Measurements from ENCODE around the gene DMGDH.
A peak's percentile ranks its signal among the peaks of the same experiment; 100 is the strongest.

Gene DMGDH

DNA sequence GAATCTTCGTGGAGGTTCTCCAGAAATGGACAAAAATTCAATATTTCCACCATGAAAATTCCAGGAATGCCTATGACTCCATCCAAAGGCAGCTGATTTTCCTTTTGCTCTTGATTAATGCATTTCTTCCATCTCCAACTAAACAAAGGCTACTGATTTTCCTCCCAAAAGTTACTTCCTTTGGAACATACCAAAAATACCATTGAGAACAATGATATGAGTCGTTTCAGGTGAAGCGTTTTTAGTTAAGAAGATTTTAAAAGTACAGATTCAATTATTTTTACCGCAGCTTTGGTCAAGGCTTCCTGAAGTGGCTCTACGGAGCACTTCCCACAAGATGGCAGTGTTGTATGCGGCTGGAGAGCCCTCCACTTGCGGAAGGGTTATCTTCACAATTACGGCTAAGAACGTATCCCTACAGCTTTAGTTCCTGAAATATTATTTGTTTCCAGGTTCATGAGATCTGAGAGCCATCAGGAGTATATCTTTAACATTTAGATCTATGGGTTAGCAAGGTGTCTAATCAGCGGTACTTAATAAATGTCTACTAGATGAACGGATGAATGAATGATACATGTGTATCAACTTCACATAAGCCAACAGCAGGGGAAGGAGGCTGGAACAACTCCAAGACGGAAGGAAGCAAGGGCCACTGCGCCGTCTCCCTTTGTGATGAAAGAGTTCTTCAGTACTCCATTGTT is 48.5 kb downstream of the DMGDH start:
- Histone ChIP-seq H3K4me1 (ENCODE audit: control insufficient read depth in 2 of 2, insufficient read depth in 2 of 2, low read length in 2 of 2) (peaks cover 0 to 7% of the 10 kb centered on the region in 2 donors), H3K36me3 (ENCODE audit: control insufficient read depth in 2 of 2, insufficient read depth in 2 of 2, low read length in 2 of 2) (no peaks in the 10 kb centered on the region), H3K27ac (ENCODE audit: low read depth in 2 of 2, low read length in 2 of 2) (no peak overlapping the region), H3K27me3 (ENCODE audit: control insufficient read depth in 2 of 2, insufficient read depth in 2 of 2, low read length in 2 of 2) (no peaks in the 10 kb centered on the region), H3K9ac (ENCODE audit: low read depth in 1 of 2, low read length in 2 of 2) (no peak overlapping the region), H3K9me3 (ENCODE audit: control insufficient read depth in 2 of 2, low read length in 2 of 2) (no peaks in the 10 kb centered on the region), H3K4me3 (ENCODE audit: low read length in 2 of 2) (peak overlapping the region in 1 of 2 donors; percentile 43)

DNA sequence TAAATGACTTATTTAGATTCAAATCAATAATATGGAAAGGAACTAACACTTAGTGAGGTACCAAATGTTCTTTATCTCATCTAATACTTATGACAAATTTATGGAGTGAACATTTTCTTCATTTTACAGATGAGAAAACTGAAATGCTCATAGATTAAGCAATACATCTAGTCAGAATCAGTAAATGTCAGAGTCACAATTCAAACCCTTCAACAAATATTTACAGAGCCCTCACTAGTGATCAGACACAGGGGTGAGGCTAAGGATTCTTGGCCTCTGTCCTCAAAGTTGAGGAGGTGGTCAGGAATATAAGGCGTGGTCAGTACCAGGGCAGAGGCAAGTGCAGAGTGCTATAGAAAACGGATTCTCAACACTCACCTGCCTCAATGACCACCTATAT is 54.8 kb downstream of the DMGDH start:
- H3K27me3 ChIP-seq (ENCODE audit: control insufficient read depth in 2 of 2, insufficient read depth in 2 of 2, low read length in 2 of 2): no peaks in the 10 kb centered on the region

GRCh38 chr5:79011869-79012268 is 57.6 kb downstream of the DMGDH start:
- H3K27me3 ChIP-seq (ENCODE audit: control insufficient read depth in 2 of 2, insufficient read depth in 2 of 2, low read length in 2 of 2): no peaks in the 10 kb centered on the region
- no peak overlapping the region for H3K4me3 ChIP-seq (ENCODE audit: low read length in 2 of 2)
- H3K27ac ChIP-seq (ENCODE audit: low read depth in 2 of 2, low read length in 2 of 2): no peak overlapping the region
- no peaks in the 10 kb centered on the region for H3K36me3 ChIP-seq (ENCODE audit: control insufficient read depth in 2 of 2, insufficient read depth in 2 of 2, low read length in 2 of 2)
- H3K9me3 ChIP-seq (ENCODE audit: control insufficient read depth in 2 of 2, low read length in 2 of 2): no peaks in the 10 kb centered on the region
- H3K4me1 ChIP-seq (ENCODE audit: control insufficient read depth in 2 of 2, insufficient read depth in 2 of 2, low read length in 2 of 2): no peaks in the 10 kb centered on the region
- H3K9ac ChIP-seq (ENCODE audit: low read depth in 1 of 2, low read length in 2 of 2): no peak overlapping the region

More for the DNA sequence above, 54.8 kb downstream of the DMGDH start:
- no peak overlapping the region for H3K4me3 ChIP-seq (ENCODE audit: low read length in 2 of 2)
- H3K4me1 ChIP-seq (ENCODE audit: control insufficient read depth in 2 of 2, insufficient read depth in 2 of 2, low read length in 2 of 2): no peaks in the 10 kb centered on the region
- no peak overlapping the region for H3K9ac ChIP-seq (ENCODE audit: low read depth in 1 of 2, low read length in 2 of 2)
- H3K27ac ChIP-seq (ENCODE audit: low read depth in 2 of 2, low read length in 2 of 2): no peak overlapping the region
- H3K9me3 ChIP-seq (ENCODE audit: control insufficient read depth in 2 of 2, low read length in 2 of 2): no peaks in the 10 kb centered on the region
- H3K36me3 ChIP-seq (ENCODE audit: control insufficient read depth in 2 of 2, insufficient read depth in 2 of 2, low read length in 2 of 2): no peaks in the 10 kb centered on the region

DNA sequence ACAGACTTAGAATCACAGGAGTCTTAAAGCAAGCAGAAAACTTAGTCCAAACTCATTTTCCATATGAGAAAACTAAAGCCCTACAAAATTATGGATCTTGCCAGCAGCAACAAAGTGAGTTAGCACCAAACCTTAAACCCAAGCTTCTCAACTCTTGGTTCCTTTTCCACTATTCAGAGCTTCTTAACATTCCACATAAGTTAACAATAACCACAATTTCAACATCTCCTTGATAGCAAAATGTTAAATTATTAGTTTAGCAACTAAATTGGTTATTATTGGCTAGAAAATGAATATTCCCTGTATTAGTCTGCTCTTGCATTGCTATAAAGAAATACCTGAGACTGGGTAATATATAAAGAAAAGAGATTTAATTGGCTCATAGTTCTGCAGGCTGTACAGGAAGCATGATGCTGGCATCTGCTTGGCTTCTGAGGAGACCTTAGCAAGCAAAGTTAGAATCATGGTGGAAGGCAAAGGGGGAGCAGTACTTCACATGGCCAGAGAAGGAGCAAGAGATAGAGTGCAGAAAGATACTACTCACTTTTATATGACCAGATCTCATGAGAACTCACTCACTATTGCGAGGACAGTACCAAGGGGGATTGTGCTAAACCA is 58.1 kb downstream of the DMGDH start:
- Histone ChIP-seq H3K27ac (ENCODE audit: low read depth in 2 of 2, low read length in 2 of 2) (no peak overlapping the region), H3K9ac (ENCODE audit: low read depth in 1 of 2, low read length in 2 of 2) (no peak overlapping the region), H3K27me3 (ENCODE audit: control insufficient read depth in 2 of 2, insufficient read depth in 2 of 2, low read length in 2 of 2) (no peaks in the 10 kb centered on the region), H3K4me3 (ENCODE audit: low read length in 2 of 2) (no peak overlapping the region), H3K4me1 (ENCODE audit: control insufficient read depth in 2 of 2, insufficient read depth in 2 of 2, low read length in 2 of 2) (no peaks in the 10 kb centered on the region), H3K36me3 (ENCODE audit: control insufficient read depth in 2 of 2, insufficient read depth in 2 of 2, low read length in 2 of 2) (no peaks in the 10 kb centered on the region), H3K9me3 (ENCODE audit: control insufficient read depth in 2 of 2, low read length in 2 of 2) (no peaks in the 10 kb centered on the region)

DNA sequence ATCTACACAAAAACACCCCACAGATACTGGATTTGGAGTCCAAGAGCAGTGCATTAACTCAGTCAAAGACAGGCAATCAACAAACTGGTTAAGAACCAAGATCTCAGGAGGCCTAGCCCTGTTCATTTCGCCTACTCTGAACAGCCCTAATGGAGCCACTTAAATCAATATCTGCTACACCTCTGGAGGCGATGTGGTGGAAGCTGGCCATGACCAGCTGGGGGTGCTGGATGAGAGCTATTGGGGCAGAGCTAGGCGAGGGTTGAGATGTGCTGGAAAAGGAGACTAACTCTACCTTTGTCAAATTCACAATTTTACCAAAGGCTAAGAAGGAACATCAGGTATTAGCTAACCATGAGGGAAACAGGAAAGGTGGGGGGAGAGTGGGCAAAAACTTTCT is 61.1 kb downstream of the DMGDH start:
- H3K36me3 ChIP-seq (ENCODE audit: control insufficient read depth in 2 of 2, insufficient read depth in 2 of 2, low read length in 2 of 2): no peaks in the 10 kb centered on the region
- H3K4me1 ChIP-seq (ENCODE audit: control insufficient read depth in 2 of 2, insufficient read depth in 2 of 2, low read length in 2 of 2): no peaks in the 10 kb centered on the region
- no peaks in the 10 kb centered on the region for H3K27me3 ChIP-seq (ENCODE audit: control insufficient read depth in 2 of 2, insufficient read depth in 2 of 2, low read length in 2 of 2)
- no peak overlapping the region for H3K9ac ChIP-seq (ENCODE audit: low read depth in 1 of 2, low read length in 2 of 2)
- no peaks in the 10 kb centered on the region for H3K9me3 ChIP-seq (ENCODE audit: control insufficient read depth in 2 of 2, low read length in 2 of 2)
- no peak overlapping the region for H3K4me3 ChIP-seq (ENCODE audit: low read length in 2 of 2)
- H3K27ac ChIP-seq (ENCODE audit: low read depth in 2 of 2, low read length in 2 of 2): no peak overlapping the region

DNA sequence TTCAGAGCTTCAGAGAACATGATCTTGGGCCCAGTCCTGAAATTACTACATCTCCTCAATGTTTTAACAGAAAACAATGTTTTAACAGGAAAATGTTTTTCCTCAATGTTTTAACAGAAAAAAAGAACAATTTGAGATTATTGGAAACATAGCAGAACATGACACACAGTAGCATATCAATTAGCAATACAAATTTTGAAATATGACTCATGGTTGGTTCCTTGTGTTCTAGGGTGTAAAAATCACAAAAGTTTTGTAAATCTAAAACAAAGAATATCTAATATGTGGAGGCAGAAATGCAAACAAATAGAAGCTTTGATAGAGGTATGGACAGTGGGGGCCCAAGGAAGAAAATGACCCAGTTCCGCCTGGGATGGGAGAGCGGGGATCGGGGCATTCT is 61.6 kb downstream of the DMGDH start:
- H3K36me3 ChIP-seq (ENCODE audit: control insufficient read depth in 2 of 2, insufficient read depth in 2 of 2, low read length in 2 of 2): no peaks in the 10 kb centered on the region
- no peak overlapping the region for H3K4me3 ChIP-seq (ENCODE audit: low read length in 2 of 2)
- H3K9ac ChIP-seq (ENCODE audit: low read depth in 1 of 2, low read length in 2 of 2): no peak overlapping the region
- no peaks in the 10 kb centered on the region for H3K9me3 ChIP-seq (ENCODE audit: control insufficient read depth in 2 of 2, low read length in 2 of 2)
- no peaks in the 10 kb centered on the region for H3K4me1 ChIP-seq (ENCODE audit: control insufficient read depth in 2 of 2, insufficient read depth in 2 of 2, low read length in 2 of 2)
- H3K27ac ChIP-seq (ENCODE audit: low read depth in 2 of 2, low read length in 2 of 2): no peak overlapping the region
- no peaks in the 10 kb centered on the region for H3K27me3 ChIP-seq (ENCODE audit: control insufficient read depth in 2 of 2, insufficient read depth in 2 of 2, low read length in 2 of 2)

GRCh38 chr5:79005936-79006631 is 63.4 kb downstream of the DMGDH start:
- Histone ChIP-seq H3K9ac (ENCODE audit: low read depth in 1 of 2, low read length in 2 of 2) (no peak overlapping the region), H3K4me3 (ENCODE audit: low read length in 2 of 2) (no peak overlapping the region)

GRCh38 chr5:79005151-79005550 is 64.3 kb downstream of the DMGDH start:
- H3K27me3 ChIP-seq (ENCODE audit: control insufficient read depth in 2 of 2, insufficient read depth in 2 of 2, low read length in 2 of 2): no peaks in the 10 kb centered on the region
- no peak overlapping the region for H3K9ac ChIP-seq (ENCODE audit: low read depth in 1 of 2, low read length in 2 of 2)
- H3K9me3 ChIP-seq (ENCODE audit: control insufficient read depth in 2 of 2, low read length in 2 of 2): no peaks in the 10 kb centered on the region
- H3K36me3 ChIP-seq (ENCODE audit: control insufficient read depth in 2 of 2, insufficient read depth in 2 of 2, low read length in 2 of 2): no peaks in the 10 kb centered on the region
- no peak overlapping the region for H3K27ac ChIP-seq (ENCODE audit: low read depth in 2 of 2, low read length in 2 of 2)
- H3K4me3 ChIP-seq (ENCODE audit: low read length in 2 of 2): no peak overlapping the region
- peaks cover 0 to 2% of the 10 kb centered on the region in 2 donors for H3K4me1 ChIP-seq (ENCODE audit: control insufficient read depth in 2 of 2, insufficient read depth in 2 of 2, low read length in 2 of 2)

More at GRCh38 chr5:79005936-79006631, 63.4 kb downstream of the DMGDH start:
- Histone ChIP-seq H3K27ac (ENCODE audit: low read depth in 2 of 2, low read length in 2 of 2) (no peak overlapping the region), H3K36me3 (ENCODE audit: control insufficient read depth in 2 of 2, insufficient read depth in 2 of 2, low read length in 2 of 2) (no peaks in the 10 kb centered on the region), H3K27me3 (ENCODE audit: control insufficient read depth in 2 of 2, insufficient read depth in 2 of 2, low read length in 2 of 2) (no peaks in the 10 kb centered on the region), H3K4me1 (ENCODE audit: control insufficient read depth in 2 of 2, insufficient read depth in 2 of 2, low read length in 2 of 2) (peaks cover 0 to 2% of the 10 kb centered on the region in 2 donors), H3K9me3 (ENCODE audit: control insufficient read depth in 2 of 2, low read length in 2 of 2) (no peaks in the 10 kb centered on the region)

- Histone ChIP-seq H3K27ac (ENCODE audit: low read depth in 2 of 2, low read length in 2 of 2) (no peak overlapping the region), H3K9me3 (ENCODE audit: control insufficient read depth in 2 of 2, low read length in 2 of 2) (no peaks in the 10 kb centered on the region), H3K4me1 (ENCODE audit: control insufficient read depth in 2 of 2, insufficient read depth in 2 of 2, low read length in 2 of 2) (peaks cover 0 to 2% of the 10 kb centered on the region in 2 donors)
These were observed 67.1 kb downstream of the DMGDH start for GRCh38 chr5:79002374-79002773.

GRCh38 chr5:79001471-79001870 is 68.0 kb downstream of the DMGDH start:
- no peaks in the 10 kb centered on the region for H3K27me3 ChIP-seq (ENCODE audit: control insufficient read depth in 2 of 2, insufficient read depth in 2 of 2, low read length in 2 of 2)
- no peak overlapping the region for H3K27ac ChIP-seq (ENCODE audit: low read depth in 2 of 2, low read length in 2 of 2)
- H3K9ac ChIP-seq (ENCODE audit: low read depth in 1 of 2, low read length in 2 of 2): no peak overlapping the region
- H3K4me1 ChIP-seq (ENCODE audit: control insufficient read depth in 2 of 2, insufficient read depth in 2 of 2, low read length in 2 of 2): peaks cover 0 to 2% of the 10 kb centered on the region in 2 donors
- no peaks in the 10 kb centered on the region for H3K9me3 ChIP-seq (ENCODE audit: control insufficient read depth in 2 of 2, low read length in 2 of 2)
- no peak overlapping the region for H3K4me3 ChIP-seq (ENCODE audit: low read length in 2 of 2)
- no peaks in the 10 kb centered on the region for H3K36me3 ChIP-seq (ENCODE audit: control insufficient read depth in 2 of 2, insufficient read depth in 2 of 2, low read length in 2 of 2)

More at GRCh38 chr5:79002374-79002773, 67.1 kb downstream of the DMGDH start:
- no peaks in the 10 kb centered on the region for H3K36me3 ChIP-seq (ENCODE audit: control insufficient read depth in 2 of 2, insufficient read depth in 2 of 2, low read length in 2 of 2)
- no peak overlapping the region for H3K9ac ChIP-seq (ENCODE audit: low read depth in 1 of 2, low read length in 2 of 2)
- H3K4me3 ChIP-seq (ENCODE audit: low read length in 2 of 2): no peak overlapping the region
- no peaks in the 10 kb centered on the region for H3K27me3 ChIP-seq (ENCODE audit: control insufficient read depth in 2 of 2, insufficient read depth in 2 of 2, low read length in 2 of 2)
